Mesenchymal stem cell (in vitro differentiated cells and primary cell): ENCODE results near the gene MED9.

ENCODE experiments used
- DNase-seq: peaks from one replicate; pipeline ENCODE4 v3.0.0-alpha.2; 2013
- H2AFZ ChIP-seq: one replicate; pipeline ENCODE4 v1.6.1; 2013; ENCODE audit warnings: low read depth, mild to moderate bottlenecking, control low read depth, inconsistent platforms, low read length, moderate library complexity
- H2AK5ac ChIP-seq: 2 replicates; pipeline ENCODE4 v1.6.1; 2013; ENCODE audit warnings: low read length, moderate library complexity, mild to moderate bottlenecking, inconsistent platforms; ENCODE audit not compliant: severe bottlenecking
- H2BK120ac ChIP-seq: one replicate; pipeline ENCODE4 v1.6.1; 2013; ENCODE audit warnings: low read depth, mild to moderate bottlenecking, inconsistent platforms, low read length, moderate library complexity
- H2BK12ac ChIP-seq, 2 experiments: one replicate each; pipeline ENCODE4 v1.6.1; 2013; ENCODE audit warnings: inconsistent platforms in 2 of 2, low read length in 2 of 2, mild to moderate bottlenecking in 2 of 2, moderate library complexity in 2 of 2, control low read depth in 1 of 2
- H2BK15ac ChIP-seq: one replicate; pipeline ENCODE4 v1.6.1; 2013; ENCODE audit warnings: mild to moderate bottlenecking, low read depth, inconsistent platforms; ENCODE audit not compliant: poor library complexity, severe bottlenecking
- H2BK5ac ChIP-seq: 2 replicates; pipeline ENCODE4 v1.6.1; 2013; ENCODE audit warnings: low read depth, mild to moderate bottlenecking, low read length, control low read depth, inconsistent platforms; ENCODE audit not compliant: poor library complexity, severe bottlenecking
- H3K14ac ChIP-seq, 2 experiments: one replicate each; pipeline ENCODE4 v1.6.1; 2013; ENCODE audit warnings: inconsistent platforms in 2 of 2, low read length in 2 of 2, control low read depth in 1 of 2, mild to moderate bottlenecking in 1 of 2, moderate library complexity in 1 of 2
- H3K18ac ChIP-seq, 2 experiments: one replicate each; pipeline ENCODE4 v1.6.1; 2013; ENCODE audit warnings: inconsistent platforms in 2 of 2, low read length in 2 of 2, control low read depth in 1 of 2, low read depth in 1 of 2, mild to moderate bottlenecking in 1 of 2
- H3K23ac ChIP-seq, 2 experiments: one replicate each; pipeline ENCODE4 v1.6.1; 2013; ENCODE audit warnings: inconsistent platforms in 2 of 2, low read length in 2 of 2, mild to moderate bottlenecking in 2 of 2, moderate library complexity in 2 of 2, control low read depth in 1 of 2
- H3K27ac ChIP-seq: 2 replicates; pipeline ENCODE4 v1.5.1; 2013; ENCODE audit warnings: mild to moderate bottlenecking, moderate library complexity, low read length, control low read depth, inconsistent platforms; ENCODE audit not compliant: poor library complexity, severe bottlenecking
- H3K27me3 ChIP-seq, 2 experiments: 2 replicates each; pipeline versions ENCODE4 v1.6.1 to v1.7.0; 2013; ENCODE audit warnings: low read length in 2 of 2, mild to moderate bottlenecking in 2 of 2, moderate library complexity in 2 of 2, control low read depth in 1 of 2, inconsistent platforms in 1 of 2; ENCODE audit not compliant: control insufficient read depth in 1 of 2, insufficient read depth in 1 of 2
- H3K36me3 ChIP-seq, 2 experiments: 2 replicates each; pipeline versions ENCODE4 v1.6.1 to v1.7.0; 2013; ENCODE audit warnings: low read length in 2 of 2, control low read depth in 1 of 2, inconsistent platforms in 1 of 2, low read depth in 1 of 2, mild to moderate bottlenecking in 1 of 2; ENCODE audit not compliant: insufficient read depth in 2 of 2, control insufficient read depth in 1 of 2
- H3K4ac ChIP-seq, 2 experiments: one replicate each; pipeline ENCODE4 v1.6.1; 2013; ENCODE audit warnings: inconsistent platforms in 2 of 2, low read length in 2 of 2, mild to moderate bottlenecking in 2 of 2, moderate library complexity in 2 of 2, control low read depth in 1 of 2, low read depth in 1 of 2
- H3K4me1 ChIP-seq: 2 replicates; pipeline ENCODE4 v1.6.1; 2013; ENCODE audit warnings: low read depth, low read length, control low read depth; ENCODE audit not compliant: control insufficient read depth, insufficient read depth
- H3K4me2 ChIP-seq: 2 replicates; pipeline ENCODE4 v1.6.1; 2013; ENCODE audit warnings: low read length, mild to moderate bottlenecking, inconsistent platforms; ENCODE audit not compliant: poor library complexity, severe bottlenecking
- H3K4me3 ChIP-seq, 2 experiments: 2 replicates each; pipeline versions ENCODE4 v1.5.1 to v1.7.0; 2013; ENCODE audit warnings: low read length in 2 of 2, mild to moderate bottlenecking in 2 of 2, control low read depth in 1 of 2, low read depth in 1 of 2; ENCODE audit not compliant: insufficient read depth in 1 of 2
- H3K79me1 ChIP-seq: replicated peaks from 2 replicates; pipeline ENCODE4 v1.6.1; 2013; ENCODE audit warnings: mild to moderate bottlenecking, control low read depth, low read length, inconsistent platforms; ENCODE audit not compliant: poor library complexity, severe bottlenecking
- H3K9ac ChIP-seq: 2 replicates; pipeline ENCODE4 v1.7.0; 2013; ENCODE audit warnings: mild to moderate bottlenecking, low read length, moderate library complexity
- H3K9me3 ChIP-seq: 2 replicates; pipeline ENCODE4 v1.7.0; 2013; ENCODE audit warnings: mild to moderate bottlenecking, low read length; ENCODE audit not compliant: control insufficient read depth
- H4K8ac ChIP-seq: one replicate; pipeline ENCODE4 v1.6.1; 2013; ENCODE audit warnings: inconsistent platforms, mild to moderate bottlenecking, low read length, moderate library complexity
- H4K91ac ChIP-seq: one replicate; pipeline ENCODE4 v1.6.1; 2013; ENCODE audit warnings: mild to moderate bottlenecking, low read length, inconsistent platforms
- WGBS: methylation state at CpG from one replicate; pipeline ENCODE4 v1.1.7; 2013; ENCODE audit warnings: mixed read lengths; 5-methylcytosine and 5-hydroxymethylcytosine counted together

MED9 gene

GRCh38 chr17:17496189-17497064 is 19.6 kb downstream of the MED9 start, which contains the start of gene RASD1:
Gene RASD1, minus strand, starts transcription at chr17:17496395. Its CDS starts 214 bp downstream, at chr17:17496181.
- H3K4me2 ChIP-seq: peak within 1 kb of the TSS; percentile 91

GRCh38 chr17:17497065-17497844 is 20.5 kb downstream of the MED9 start:
- Histone ChIP-seq H3K4me3 (peak overlapping the region in 1 of 2 experiments; percentile 56), H2AK5ac (no peak overlapping the region), H2AFZ (no peak overlapping the region), H3K79me1 (peaks cover 2% of the 10 kb centered on the region), H4K8ac (no peak overlapping the region), H3K4me1 (peaks cover 20% of the 10 kb centered on the region), H2BK5ac (no peak overlapping the region), H3K4ac (no peak overlapping the region), H3K27me3 (peaks cover 13 to 51% of the 10 kb centered on the region in 2 experiments), H3K23ac (no peak overlapping the region), H3K9ac (peak overlapping the region; percentile 58), H2BK120ac (no peak overlapping the region), H2BK15ac (no peak overlapping the region), H3K18ac (no peak overlapping the region), H3K36me3 (peaks cover 6 to 8% of the 10 kb centered on the region in 2 experiments), H2BK12ac (no peak overlapping the region), H3K14ac (no peak overlapping the region), H3K9me3 (no peaks in the 10 kb centered on the region), H3K27ac (no peak overlapping the region), H4K91ac (no peak overlapping the region), H3K4me2 (peak overlapping the region; percentile 40)
- DNase-seq: no peak
- WGBS: 41% methylated on average over 19 of the region's 19 CpGs

More at GRCh38 chr17:17496189-17497064, 19.6 kb downstream of the MED9 start, which contains the start of gene RASD1:
- H3K79me1 ChIP-seq: peaks cover 2% of the 10 kb centered on the region
- H3K36me3 ChIP-seq: peaks cover 14 to 16% of the 10 kb centered on the region in 2 experiments
- peaks cover 20% of the 10 kb centered on the region for H3K4me1 ChIP-seq
- peak within 1 kb of the TSS; percentile 38 for H4K8ac ChIP-seq
- H2AFZ ChIP-seq: peak within 1 kb of the TSS; percentile 29
- no peaks in the 10 kb centered on the region for H3K9me3 ChIP-seq
- no peak within 1 kb of the TSS for H2BK120ac ChIP-seq
- peak; percentile 79 for DNase-seq
- H2AK5ac ChIP-seq: no peak within 1 kb of the TSS
- H4K91ac ChIP-seq: no peak within 1 kb of the TSS
- H2BK15ac ChIP-seq: peak within 1 kb of the TSS; percentile 36
- peak within 1 kb of the TSS; percentile 33 to 41 for H3K18ac ChIP-seq
- H3K14ac ChIP-seq: peak within 1 kb of the TSS in 1 of 2 experiments; percentile 64
- H3K9ac ChIP-seq: peak within 1 kb of the TSS; percentile 87
- peak within 1 kb of the TSS; percentile 50 to 84 for H3K4me3 ChIP-seq
- WGBS: under 1% methylated on average over 85 of the region's 93 CpGs
- H3K23ac ChIP-seq: peak within 1 kb of the TSS in 1 of 2 experiments; percentile 42
- H3K4ac ChIP-seq: peak within 1 kb of the TSS; percentile 7 to 20
- no peak within 1 kb of the TSS for H3K27ac ChIP-seq
- H2BK5ac ChIP-seq: no peak within 1 kb of the TSS
- H2BK12ac ChIP-seq: no peak within 1 kb of the TSS
- H3K27me3 ChIP-seq: peaks cover 8 to 46% of the 10 kb centered on the region in 2 experiments

- Histone ChIP-seq H3K27ac (no peak overlapping the region), H3K9me3 (no peaks in the 10 kb centered on the region), H2BK12ac (no peak overlapping the region), H3K14ac (no peak overlapping the region), H2BK120ac (no peak overlapping the region), H3K4me2 (no peak overlapping the region), H3K23ac (no peak overlapping the region), H3K79me1 (no peaks in the 10 kb centered on the region), H2BK15ac (no peak overlapping the region), H3K9ac (no peak overlapping the region), H3K4me1 (peaks cover 20% of the 10 kb centered on the region), H3K18ac (no peak overlapping the region), H3K36me3 (peaks cover under 1 to 2% of the 10 kb centered on the region in 2 experiments), H2AK5ac (no peak overlapping the region), H4K91ac (no peak overlapping the region), H3K27me3 (peaks cover 14 to 56% of the 10 kb centered on the region in 2 experiments), H3K4me3 (no peak overlapping the region), H4K8ac (no peak overlapping the region), H2BK5ac (no peak overlapping the region), H3K4ac (no peak overlapping the region), H2AFZ (no peak overlapping the region)
- 93% methylated on average over 10 of the region's 10 CpGs for WGBS
- DNase-seq: no peak
Observed at GRCh38 chr17:17497845-17498520, 21.2 kb downstream of the MED9 start.
